HG03432 (cell line): ENCODE results near the gene GATA2.

Experiments used
- ATAC-seq: cut with Tn5 transposase; IDR thresholded peaks from one replicate; pipeline ENCODE4 v1.9.1; 2021; ENCODE audit warnings: mild to moderate bottlenecking, moderate library complexity; ENCODE audit not compliant: unreplicated experiment

Gene GATA2

DNA sequence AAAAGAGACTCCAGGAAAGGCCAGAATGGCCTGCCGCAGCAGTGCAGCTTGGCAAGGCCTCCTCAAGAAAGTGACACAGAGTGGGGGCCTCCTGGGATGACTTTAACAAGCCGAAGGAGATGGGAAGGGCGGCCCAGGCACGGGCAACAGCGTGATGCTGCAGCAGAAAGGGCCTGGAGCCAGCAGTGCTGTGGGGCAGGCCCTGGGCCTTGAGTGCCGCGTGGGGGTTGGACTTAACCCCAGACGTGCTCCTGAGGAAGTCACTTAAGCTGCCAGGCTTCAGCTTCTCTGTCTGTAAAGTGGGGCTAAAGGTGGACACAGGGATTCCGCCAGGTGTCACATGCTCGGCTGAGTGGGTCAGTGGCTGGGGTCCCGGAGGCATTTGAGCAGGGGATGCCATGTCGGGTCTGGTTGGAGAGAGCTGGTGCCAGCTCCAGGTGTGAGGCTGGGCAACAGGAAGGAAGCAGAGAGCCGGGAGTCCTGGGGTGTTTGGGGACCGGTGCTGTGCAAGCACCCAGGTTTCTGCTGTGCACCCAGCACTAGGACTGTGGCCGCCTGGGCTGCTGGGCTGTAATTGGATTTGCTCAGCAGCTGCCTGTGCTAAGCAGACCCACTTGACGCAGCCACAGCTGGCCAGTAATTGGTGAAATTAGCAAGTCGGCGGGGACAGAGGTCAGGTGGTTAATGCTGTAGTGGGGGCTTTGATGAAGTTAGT, 34.1 kb downstream of the GATA2 start:
- ATAC-seq, result no peak

DNA sequence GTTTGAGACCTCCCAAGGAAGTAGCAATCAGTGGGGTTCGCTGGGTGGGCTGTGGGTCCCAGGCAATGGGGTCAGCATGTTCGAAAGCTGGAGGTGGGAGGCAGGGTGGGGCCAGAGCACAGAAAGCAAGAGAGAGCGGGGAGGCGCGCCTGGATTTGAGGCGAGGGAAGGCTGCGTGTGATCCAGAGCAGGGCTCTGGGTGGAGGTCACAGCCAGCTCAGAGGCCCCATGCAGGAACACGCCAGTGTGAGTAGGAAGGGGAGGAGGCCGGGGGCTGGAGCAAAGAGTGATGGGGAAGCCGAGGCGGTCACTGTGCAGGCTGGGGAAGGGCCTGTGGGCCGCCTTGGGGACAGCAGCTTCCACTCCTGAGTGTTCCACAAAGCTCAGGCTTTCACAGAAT, 35.1 kb downstream of the GATA2 start:
- ATAC-seq, result no peak

DNA sequence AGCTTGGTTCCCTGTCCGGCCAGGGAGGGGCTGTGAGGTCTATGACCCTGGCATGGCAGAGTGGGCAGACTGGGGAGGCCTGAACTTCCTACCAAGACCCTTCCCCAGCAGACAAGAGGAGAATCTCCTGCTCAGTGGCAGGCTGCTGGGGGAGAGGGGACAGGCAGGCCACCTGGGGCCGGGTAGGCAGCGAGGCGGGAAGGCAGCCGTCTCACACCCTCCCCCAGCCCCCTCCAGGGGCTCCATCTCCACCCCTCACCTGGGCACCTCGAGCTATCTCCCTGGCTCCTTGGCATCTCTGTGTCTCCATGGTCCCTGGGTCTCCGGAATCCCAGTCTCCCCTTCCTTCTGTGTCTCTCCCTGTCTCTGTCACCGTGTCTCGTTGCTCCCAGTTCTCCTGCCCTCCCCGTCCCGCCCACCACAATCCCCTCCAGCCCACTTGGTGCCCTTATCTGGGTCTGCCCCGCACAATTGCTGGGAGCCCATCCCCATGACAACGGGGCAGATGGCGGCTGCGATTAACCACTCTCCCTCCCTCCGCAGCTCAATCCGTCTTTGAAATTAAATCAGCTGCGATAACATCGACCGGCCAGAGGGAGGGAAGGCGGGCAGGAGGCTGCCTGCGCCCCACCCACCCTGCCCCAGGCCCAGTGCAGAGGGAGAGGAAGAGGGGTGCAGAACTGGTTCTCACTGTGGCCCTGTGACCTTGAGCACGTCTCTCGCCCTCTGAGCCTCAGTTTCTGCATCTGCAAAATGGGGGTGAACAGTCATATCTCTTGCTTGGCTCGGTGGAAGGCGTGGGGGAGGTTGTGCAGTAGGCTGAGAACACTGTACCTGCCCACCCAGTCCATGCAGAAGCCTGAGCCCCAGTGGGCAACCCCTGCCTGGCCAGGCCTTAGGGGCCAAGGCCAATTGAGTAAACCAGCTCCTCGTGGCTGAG, 36.0 kb downstream of the GATA2 start:
- no peak for ATAC-seq

DNA sequence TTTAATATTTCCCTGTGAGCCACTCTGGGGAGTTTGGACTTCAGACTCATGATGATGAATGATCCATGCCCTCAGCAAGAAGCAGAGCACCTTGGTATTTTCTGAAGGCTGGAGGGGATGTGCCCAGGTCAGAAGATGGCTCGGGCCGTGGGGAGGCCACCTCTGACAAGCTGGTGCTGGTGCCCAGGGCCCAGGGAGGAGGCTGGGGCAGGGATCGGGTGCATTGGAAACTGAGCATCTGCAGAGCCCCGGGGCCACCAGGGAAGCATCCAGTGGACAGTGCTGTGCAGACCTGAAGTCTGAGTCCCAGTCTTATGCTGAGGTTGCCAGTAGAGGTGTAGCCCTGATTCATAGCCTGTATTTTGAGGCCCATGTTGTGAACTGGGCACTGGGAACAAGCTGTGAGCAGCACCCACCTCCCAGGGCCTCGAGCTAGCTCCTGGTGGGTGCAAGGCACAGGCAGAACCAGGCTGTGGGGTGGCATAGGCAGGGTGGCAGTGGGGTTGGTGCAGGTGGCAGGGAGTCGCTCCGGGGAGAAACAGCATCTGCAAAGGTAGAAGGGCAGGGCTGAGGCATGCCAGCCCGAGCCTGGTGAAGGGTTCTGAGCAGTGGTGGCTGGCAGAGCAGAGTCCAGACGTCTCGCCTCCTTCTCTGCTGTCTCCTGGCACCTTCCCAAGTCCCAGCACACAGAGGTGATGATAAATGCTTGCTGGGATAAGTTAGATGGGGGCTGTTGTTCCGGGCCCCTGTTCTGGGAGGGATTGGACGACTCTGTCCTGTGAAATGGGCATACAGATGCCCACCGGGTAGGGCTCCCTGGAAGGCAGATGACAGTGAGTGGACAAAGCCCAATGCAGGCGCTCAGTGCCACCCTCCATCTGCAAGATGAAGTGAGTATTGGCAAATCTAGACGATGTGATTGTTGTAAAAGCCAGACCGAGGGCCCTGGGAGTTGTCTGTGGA, 36.9 kb downstream of the GATA2 start:
- ATAC-seq, result no peak

DNA sequence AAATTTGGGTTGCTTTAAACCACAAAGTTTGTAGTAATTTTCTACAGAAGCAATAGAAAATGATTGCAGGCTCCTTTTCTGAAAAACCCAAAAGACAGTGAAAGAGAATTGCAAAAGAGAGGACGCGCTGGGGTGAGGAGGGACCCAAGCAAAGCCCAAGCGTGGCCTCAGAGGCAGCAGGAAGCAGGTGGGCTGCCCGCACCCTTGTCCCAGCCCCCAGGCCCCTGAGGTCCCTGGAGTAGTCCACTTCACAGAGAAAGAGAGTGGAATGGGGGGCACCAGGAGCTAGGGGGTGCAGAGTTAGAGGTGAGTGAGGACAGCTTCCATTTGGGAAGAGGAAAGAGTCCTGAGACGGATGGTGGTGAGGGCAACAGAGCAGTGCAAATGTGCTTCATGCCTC, 37.9 kb downstream of the GATA2 start:
- ATAC-seq, result no peak

DNA sequence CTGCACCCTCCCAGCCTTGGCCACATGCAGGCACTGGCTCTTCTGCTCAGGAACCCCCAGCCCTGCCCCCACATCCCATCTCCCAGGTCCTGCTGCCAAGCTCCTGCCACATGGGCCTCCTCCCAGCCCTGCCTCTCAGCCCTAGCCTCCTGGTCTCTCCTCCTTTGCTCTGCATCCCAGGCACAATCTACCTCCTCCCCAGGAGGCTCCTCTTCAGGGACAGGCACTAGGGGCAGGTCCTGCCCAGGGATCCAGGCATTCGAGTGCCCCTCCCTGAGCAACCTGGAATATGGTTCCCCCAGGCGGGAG, 38.7 kb downstream of the GATA2 start:
- ATAC-seq, result no peak

DNA sequence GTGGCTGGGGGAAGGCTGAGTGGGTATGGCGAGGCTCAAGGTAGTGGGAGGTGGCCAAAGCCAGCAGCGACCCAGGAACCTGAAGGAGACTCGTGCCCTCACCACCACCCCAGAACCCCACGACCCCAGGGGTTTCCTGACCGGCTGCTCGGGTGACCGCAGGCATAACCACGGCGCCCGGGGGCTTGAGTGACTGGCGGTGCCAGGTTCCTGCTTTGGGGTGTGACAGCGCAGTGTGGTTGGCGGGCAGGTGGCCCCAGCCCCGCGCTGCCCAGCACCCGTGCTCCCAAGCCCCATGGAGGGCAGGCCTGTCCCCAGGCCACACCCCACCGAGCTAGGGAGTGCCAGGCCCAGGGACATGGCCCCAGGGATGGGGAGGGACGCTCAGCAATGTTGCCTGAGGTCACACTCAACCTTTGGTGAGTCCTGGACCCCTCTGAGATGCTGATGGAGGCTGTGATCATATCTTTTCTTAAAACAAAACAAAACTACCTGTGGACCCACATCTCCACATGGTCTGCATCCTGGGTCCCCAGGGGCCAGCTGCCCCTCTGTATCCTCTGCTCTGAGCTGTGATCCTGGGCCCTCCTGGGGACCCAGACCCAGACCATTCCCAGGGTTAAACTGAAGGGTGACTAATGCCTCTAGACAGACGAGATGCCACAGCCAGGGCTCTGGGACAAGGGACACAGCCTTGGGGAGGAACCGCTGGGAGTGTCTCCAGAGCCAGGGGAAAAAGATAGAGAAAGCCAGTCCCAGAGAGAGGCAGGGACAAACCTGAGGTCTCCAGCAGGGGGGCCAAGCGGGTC, 39.3 kb downstream of the GATA2 start:
- no peak for ATAC-seq

DNA sequence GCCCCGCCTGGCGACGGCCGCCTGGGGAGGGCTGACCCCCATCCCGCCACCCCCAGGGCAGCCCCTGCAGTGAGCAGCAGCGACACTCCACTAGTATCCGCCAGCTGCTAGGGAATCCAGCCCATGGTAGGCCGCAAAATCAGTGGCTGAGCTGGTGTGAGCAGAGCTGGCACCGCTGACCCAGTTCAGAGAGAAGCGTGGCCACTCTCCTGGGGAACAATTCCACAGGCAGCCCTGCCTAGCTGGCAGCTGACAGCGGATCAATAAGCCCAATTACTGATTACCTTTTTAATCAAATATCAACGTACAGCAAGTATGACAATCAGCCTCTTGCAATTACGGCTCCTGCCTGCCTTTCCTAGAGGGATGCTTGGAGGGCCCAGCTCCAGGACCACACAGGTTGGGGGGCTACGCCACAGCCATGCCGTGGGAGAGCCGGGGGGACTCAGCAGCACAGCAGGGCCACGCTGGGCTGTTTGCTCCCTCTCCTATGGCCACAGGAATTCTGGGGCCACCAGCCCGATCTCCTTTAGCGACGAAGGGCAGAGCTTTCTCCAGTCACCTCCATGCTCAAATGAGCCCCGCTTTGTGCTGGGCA, 40.2 kb downstream of the GATA2 start:
- no peak for ATAC-seq

DNA sequence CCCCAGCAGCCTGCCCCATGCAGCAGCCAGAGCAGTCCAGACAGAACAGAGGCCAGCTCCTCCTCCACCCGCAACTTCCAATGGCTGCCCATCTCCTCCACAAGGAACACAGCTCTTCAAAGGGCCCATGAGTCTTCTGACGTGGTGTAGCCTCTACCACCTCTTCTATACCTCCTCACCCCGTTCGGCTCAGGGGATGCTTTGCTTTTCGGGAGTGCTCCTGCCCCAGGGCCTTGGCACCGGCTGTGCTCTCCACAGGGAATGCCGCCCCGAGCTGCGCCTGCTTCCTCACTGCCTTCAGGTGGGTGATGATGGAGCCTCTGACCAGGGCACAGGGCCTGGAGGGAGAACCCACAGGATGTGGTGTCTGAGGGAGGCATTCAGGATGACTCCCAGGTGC, 40.9 kb downstream of the GATA2 start:
- no peak for ATAC-seq

DNA sequence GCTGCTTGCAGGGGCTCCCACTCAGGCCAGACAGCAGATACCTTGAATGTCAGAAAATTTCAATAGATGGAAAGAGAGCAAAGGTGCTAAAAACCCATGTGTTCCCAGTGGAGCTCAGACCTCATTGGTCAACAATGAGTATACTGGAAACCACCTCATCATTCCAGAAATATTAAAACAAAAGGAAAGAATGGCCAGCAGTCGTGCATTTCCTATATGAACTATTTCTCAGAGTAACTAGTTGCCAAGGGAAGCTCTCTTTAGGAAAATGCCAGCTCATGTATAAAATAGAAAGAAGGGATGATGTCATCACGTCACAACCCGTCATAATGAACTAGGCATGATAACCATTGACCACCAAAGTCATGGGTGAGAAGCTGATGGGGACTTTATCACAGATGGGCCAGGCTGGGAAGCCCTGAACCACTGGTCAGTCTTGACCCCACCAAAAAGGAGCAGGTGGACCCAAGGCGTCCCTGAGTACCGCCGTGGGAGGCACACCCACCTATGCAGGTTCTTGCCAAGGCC, 43.8 kb downstream of the GATA2 start:
- no peak for ATAC-seq

DNA sequence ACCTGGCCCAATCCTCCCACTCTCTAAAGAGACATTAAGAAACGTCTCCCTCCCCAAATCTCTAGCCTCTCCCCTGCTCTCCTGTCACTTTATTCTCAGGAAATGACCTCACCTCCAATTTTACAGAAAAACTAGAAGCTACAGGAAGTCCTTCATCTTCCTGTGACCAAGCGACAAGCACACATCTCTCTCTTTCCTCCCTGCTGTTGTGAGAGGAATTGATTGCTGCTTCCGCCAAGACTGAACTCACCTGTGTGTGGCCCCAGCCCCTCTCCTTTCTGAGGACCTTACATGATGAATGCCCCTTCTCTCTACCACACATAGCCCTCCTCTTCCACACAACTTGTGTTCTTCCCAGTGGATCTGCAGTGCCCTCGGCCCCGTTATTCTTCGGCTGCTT, 44.5 kb downstream of the GATA2 start:
- ATAC-seq, result no peak

DNA sequence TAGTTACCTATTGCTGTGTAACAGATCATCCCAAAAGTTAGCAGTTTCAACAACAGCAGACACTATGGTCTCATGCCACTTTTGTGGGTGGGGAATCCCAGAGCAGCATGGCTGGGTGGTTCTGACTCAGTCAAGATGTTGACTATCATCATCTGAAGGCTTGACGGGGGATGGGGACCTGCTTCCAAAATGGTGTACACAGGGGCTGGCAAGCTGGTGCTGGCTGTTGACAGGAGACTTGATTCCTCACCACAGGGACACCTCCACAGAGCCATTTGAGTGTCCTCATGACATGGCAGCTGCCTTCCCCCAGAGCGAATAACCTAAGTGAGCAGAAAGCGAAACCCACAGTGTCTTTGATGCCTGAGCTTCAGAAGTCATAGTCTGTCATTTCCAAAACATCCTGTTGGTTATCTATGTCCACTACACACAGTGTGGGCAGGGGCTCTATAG, 45.4 kb downstream of the GATA2 start:
- ATAC-seq, result peak; percentile 66

DNA sequence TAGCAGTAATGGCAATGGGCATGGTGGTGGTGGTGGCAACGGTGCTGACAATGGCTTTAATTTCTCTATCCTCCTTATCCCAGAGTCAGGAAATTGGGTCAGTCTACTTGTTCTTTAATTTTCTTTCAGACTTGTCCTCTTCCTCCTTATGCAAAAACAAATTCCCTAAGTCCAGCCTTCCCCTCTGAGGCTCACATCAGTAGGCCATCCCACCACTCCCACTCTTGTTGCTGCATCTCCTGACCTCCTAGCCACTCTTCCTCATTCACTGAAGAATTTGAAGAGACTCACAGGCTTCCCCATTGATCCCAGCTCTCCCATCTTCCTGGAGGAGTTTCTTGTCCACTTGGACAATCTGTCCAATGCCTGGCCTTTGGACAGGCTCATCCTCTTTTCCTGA, 46.2 kb downstream of the GATA2 start:
- ATAC-seq, result no peak

DNA sequence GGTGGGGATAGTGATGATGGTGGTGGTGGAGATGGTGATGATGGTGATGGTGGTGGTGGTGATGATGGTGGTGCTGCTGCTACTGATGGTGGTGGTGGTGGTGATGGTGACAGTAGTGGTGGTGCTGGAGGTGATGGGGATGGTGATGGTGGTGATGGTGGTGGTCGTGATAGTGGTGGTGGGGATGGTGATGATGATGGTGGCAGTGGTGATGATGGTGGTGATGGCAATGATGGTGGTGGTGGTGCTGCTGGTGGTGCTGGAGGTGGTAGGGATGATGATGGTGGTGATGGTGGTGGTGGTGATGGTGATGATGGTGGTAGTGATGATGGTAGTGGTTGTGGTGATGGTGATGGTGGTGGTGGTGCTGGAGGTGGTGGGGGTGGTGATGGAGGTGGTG, 47.6 kb downstream of the GATA2 start:
- no peak for ATAC-seq

DNA sequence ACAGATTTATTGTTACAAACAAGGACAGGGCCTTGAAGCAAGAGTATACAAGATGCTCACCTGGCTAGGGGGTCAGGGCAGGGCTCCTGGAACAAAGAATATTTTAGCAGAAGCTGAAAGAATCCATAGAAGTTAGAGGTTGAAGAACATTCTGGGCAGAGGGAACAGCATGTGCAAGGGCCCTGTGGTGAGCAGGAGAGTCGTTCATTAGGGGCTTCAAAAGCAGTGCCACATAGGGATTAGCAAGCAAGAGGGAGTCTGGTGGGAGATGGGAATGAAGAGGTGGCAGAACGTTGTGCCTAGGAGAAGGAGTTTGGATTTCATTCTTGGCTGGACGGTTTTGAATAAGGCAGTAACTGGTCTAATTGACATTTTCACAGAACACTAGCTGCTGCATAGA, 49.2 kb downstream of the GATA2 start:
- no peak for ATAC-seq

DNA sequence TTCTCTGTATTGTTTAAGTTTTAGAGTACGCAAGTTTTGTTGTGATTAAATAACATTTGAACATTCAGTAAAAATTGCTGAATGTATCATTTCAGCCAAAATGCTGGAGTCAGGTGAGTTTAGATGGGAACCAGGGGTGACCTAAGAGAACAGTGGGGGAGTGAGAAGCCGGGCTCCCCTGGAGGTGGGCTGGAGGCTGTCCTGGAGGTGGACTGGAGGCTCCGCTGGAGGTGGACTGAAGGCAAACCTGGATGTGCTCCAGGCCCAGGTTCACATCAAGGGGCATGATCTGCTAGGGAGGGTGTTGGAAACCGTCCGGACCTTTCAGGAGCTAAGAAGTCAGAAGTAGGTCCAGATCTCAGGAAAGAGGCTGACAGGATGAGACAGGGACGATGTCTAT, 50.1 kb downstream of the GATA2 start:
- no peak for ATAC-seq

DNA sequence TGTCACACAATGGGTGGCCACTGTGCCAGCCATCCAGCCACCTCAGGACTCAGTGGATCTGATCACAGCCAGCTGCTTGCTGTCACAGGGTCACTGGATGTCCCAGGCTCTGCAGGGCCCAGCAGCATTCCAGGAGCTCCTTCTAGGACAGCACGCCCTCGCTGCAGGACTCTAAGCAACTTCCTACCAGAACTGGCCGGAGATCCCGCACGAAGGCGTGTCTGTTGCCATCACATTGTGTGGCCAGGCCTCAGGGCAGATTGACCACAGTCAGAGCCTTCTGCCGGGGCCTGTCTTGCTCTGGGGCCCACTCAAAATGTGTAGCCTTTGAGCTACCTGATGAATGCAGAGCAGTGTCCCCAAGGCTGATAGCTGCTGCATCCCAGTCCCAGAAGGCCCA, 50.9 kb downstream of the GATA2 start:
- no peak for ATAC-seq

DNA sequence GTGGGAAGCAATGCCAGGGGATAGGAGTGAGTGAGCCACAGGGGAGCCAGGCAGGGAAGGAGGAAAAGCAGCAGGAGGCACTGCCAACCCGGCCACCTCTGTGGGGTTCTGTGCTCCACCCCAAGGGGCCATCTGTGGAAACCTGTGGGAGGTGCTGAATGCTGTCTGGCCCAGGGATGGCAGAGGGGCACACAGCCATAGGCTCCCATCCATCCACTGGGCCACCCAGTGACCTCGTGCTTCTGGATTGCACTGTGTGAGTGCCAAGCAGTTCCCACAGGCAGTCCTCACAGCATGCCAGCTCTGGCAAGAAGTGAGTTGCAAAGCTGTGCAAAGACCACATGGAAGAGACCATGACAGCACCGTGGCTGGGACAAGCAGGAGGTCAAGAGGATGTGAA, 53.8 kb downstream of the GATA2 start:
- no peak for ATAC-seq

DNA sequence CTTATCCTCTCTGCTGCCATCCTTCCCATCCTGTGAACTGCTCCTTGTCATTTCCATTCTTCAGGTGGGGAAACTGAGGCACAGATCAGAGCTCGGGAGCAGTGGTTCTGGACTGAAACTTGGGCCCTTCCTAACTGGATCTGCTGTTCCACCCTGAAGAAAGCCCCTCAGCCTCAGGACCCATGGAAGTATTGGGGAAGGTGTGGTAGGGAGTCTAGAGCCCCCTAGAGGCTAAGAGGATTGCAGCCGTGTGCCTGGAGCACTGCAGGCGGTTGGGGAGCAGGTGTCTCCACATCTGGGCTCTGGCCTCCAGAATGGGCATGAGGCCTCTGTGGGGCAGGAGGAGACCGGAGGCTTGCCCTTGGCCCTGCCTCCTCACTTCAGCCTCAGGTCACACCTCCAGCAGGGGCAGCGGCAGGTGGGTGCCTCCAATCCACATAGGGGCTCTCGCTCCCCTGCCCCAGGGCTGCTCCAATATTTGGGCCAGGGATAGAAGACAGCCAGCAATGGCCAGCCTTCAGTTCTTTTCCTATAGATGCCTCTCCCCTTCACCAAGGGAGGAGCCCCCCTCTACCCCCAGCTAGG, 54.4 kb downstream of the GATA2 start:
- no peak for ATAC-seq
